ENCODE measurements around the gene TMEM87A.
A peak's percentile ranks its signal among the peaks of the same experiment; 100 is the strongest.
"Not testable (repeated sequence)": the region's sequence is repeated elsewhere in the genome, so short reads cannot be mapped to it uniquely, and the experiment has no call there.

The TMEM87A gene, protein sequence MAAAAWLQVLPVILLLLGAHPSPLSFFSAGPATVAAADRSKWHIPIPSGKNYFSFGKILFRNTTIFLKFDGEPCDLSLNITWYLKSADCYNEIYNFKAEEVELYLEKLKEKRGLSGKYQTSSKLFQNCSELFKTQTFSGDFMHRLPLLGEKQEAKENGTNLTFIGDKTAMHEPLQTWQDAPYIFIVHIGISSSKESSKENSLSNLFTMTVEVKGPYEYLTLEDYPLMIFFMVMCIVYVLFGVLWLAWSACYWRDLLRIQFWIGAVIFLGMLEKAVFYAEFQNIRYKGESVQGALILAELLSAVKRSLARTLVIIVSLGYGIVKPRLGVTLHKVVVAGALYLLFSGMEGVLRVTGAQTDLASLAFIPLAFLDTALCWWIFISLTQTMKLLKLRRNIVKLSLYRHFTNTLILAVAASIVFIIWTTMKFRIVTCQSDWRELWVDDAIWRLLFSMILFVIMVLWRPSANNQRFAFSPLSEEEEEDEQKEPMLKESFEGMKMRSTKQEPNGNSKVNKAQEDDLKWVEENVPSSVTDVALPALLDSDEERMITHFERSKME

DNA sequence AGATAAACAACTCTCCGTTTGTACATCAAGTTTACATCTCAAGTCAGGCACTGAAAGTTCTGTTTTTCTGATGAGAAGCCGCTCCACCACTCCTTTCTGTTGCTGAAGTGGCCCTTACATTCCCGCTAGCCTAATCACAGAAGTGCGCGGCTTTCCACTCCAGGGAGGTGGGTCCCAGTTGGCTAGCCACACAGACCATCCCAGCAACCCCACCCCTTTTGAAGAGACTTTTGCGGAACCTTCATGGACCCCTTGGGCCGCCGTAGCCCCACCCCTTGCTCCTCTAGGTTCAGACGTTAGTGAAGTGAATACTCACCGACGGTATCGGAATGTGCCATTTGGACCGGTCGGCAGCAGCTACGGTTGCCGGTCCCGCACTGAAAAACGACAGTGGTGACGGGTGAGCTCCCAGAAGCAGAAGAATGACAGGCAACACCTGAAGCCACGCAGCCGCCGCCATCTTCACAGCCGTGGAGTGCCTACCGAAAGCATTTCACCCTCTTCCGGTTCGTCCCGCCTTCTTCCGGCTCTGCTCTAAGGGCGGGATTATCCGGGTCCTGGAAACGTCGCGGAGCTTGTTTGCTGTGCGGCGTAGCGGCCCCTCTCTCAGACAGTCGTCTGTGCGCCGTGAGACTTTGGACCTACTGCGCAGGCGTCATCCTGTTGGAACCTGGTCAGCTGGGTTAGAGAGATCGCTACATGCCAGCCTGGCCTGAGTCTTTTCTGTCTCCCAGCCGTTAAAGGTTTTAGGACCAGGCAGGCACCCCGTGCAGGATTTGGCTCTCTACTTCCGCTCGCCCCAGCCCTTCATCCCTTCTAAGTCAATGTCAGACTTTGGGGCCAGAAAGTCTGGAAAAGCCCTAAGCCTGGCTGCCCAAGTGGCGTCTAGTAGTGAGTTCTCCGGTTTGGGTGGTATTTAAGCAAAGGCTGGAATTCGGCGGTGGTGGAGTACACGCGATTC is at the start of gene TMEM87A, which contains the start of gene GANC:
TSS of gene TMEM87A (minus strand) at position 495 of the 961 bp plus-strand sequence. CDS start at position 460, 35 bp downstream.
TSS of gene GANC (plus strand) at position 263 of the 961 bp plus-strand sequence. CDS start 1,281 bp downstream, outside the sequence.
- TF ChIP-seq, protein P1, sequence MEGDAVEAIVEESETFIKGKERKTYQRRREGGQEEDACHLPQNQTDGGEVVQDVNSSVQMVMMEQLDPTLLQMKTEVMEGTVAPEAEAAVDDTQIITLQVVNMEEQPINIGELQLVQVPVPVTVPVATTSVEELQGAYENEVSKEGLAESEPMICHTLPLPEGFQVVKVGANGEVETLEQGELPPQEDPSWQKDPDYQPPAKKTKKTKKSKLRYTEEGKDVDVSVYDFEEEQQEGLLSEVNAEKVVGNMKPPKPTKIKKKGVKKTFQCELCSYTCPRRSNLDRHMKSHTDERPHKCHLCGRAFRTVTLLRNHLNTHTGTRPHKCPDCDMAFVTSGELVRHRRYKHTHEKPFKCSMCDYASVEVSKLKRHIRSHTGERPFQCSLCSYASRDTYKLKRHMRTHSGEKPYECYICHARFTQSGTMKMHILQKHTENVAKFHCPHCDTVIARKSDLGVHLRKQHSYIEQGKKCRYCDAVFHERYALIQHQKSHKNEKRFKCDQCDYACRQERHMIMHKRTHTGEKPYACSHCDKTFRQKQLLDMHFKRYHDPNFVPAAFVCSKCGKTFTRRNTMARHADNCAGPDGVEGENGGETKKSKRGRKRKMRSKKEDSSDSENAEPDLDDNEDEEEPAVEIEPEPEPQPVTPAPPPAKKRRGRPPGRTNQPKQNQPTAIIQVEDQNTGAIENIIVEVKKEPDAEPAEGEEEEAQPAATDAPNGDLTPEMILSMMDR (IDR thresholded peaks at IDR 0.05; ENCODE audit: borderline replicate concordance, extremely low read depth, low read length, poor library complexity, severe bottlenecking): no peak
- TF ChIP-seq EZH2 (IDR thresholded peaks at IDR 0.05; ENCODE audit: borderline replicate concordance, low read depth, low read length, severe bottlenecking): no peak
- peaks cover 6% of the 10 kb centered on the region for H3K36me3 ChIP-seq (ENCODE audit: insufficient read depth, low read length)
- H3K9me3 ChIP-seq (ENCODE audit: insufficient read depth, low read length, severe bottlenecking): no peaks in the 10 kb centered on the region
- peak within 1 kb of the TSS; percentile 90 for H3K9ac ChIP-seq (ENCODE audit: low read depth, low read length)
- H3K4me3 ChIP-seq (ENCODE audit: low read depth in 1 of 2, low read length in 2 of 2): peak within 1 kb of the TSS; percentile 59 to 92
- DNase-seq (peak; percentile 95), ATAC-seq (ENCODE audit: insufficient read depth, low read depth) (peak; percentile 95)
- H3K27me3 ChIP-seq (ENCODE audit: insufficient read depth, low read length, poor library complexity): no peaks in the 10 kb centered on the region
- peak within 1 kb of the TSS; percentile 99 for H3K27ac ChIP-seq (ENCODE audit: low read length)
- H3K79me2 ChIP-seq (ENCODE audit: insufficient read depth, low read length): peaks cover 63% of the 10 kb centered on the region
- H2AFZ ChIP-seq (ENCODE audit: low read depth, low read length): peak within 1 kb of the TSS; percentile 99
- H4K20me1 ChIP-seq (ENCODE audit: insufficient read depth, low read length): 0 out of 2 replicates have a peak, but pooled peaks cover 1% of the 10 kb centered on the region
- peak within 1 kb of the TSS; percentile 80 for H3K4me2 ChIP-seq (ENCODE audit: insufficient read depth, low read length)
- H3K4me1 ChIP-seq (ENCODE audit: insufficient read depth, low read length): peaks cover 49% of the 10 kb centered on the region

GRCh38 chr15:42319206-42319605 is 46.0 kb upstream of the TMEM87A start:
- no peak overlapping the region for H3K4me2 ChIP-seq (ENCODE audit: insufficient read depth, low read length)
- H3K9me3 ChIP-seq (ENCODE audit: insufficient read depth, low read length, severe bottlenecking): no peaks in the 10 kb centered on the region
- no peak overlapping the region for H3K27ac ChIP-seq (ENCODE audit: low read length)
- ATAC-seq (ENCODE audit: insufficient read depth, low read depth): no peak
- H3K36me3 ChIP-seq (ENCODE audit: insufficient read depth, low read length): no peaks in the 10 kb centered on the region
- no peak for DNase-seq
- H3K4me3 ChIP-seq (ENCODE audit: low read depth in 1 of 2, low read length in 2 of 2): no peak overlapping the region
- no peaks in the 10 kb centered on the region for H3K4me1 ChIP-seq (ENCODE audit: insufficient read depth, low read length)
- no peaks in the 10 kb centered on the region for H4K20me1 ChIP-seq (ENCODE audit: insufficient read depth, low read length)
- no peaks in the 10 kb centered on the region for H3K27me3 ChIP-seq (ENCODE audit: insufficient read depth, low read length, poor library complexity)
- no peak for TF ChIP-seq EZH2 (IDR thresholded peaks at IDR 0.05; ENCODE audit: borderline replicate concordance, low read depth, low read length, severe bottlenecking)
- TF ChIP-seq, protein P1 (IDR thresholded peaks at IDR 0.05; ENCODE audit: borderline replicate concordance, extremely low read depth, low read length, poor library complexity, severe bottlenecking): no peak
- no peak overlapping the region for H2AFZ ChIP-seq (ENCODE audit: low read depth, low read length)
- H3K79me2 ChIP-seq (ENCODE audit: insufficient read depth, low read length): no peaks in the 10 kb centered on the region
- no peak overlapping the region for H3K9ac ChIP-seq (ENCODE audit: low read depth, low read length)

DNA sequence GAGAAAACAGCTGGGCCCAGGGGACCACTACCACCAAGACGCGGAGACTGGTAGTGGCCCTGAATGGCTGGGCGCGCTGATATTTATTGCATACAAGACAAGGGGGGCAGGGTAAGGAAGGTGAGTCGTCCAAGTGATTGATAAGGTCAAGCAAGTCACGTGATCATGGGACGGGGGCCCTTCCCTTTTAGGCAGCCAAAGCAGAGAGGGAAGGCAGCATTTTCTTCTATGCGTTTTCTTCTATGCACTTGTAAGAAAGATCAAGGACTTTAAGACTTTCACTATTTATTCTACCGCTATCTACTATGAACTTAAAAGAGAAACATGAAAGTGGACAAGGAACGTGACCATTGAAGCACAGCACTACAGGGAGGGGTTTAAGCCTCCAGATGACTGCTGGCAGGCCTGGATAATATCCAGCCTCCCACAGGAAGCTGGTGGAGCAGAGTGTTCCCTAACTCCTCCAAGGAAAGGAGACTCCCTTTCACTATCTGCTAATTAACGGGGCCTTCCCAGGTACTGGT is 43.1 kb upstream of the TMEM87A start:
- not testable (repeated sequence) for H3K4me3 ChIP-seq (ENCODE audit: low read depth in 1 of 2, low read length in 2 of 2); H3K4me2 ChIP-seq (ENCODE audit: insufficient read depth, low read length); H3K4me1 ChIP-seq (ENCODE audit: insufficient read depth, low read length); H2AFZ ChIP-seq (ENCODE audit: low read depth, low read length); H3K9ac ChIP-seq (ENCODE audit: low read depth, low read length); H4K20me1 ChIP-seq (ENCODE audit: insufficient read depth, low read length); ATAC-seq (ENCODE audit: insufficient read depth, low read depth); H3K36me3 ChIP-seq (ENCODE audit: insufficient read depth, low read length); H3K79me2 ChIP-seq (ENCODE audit: insufficient read depth, low read length); H3K27ac ChIP-seq (ENCODE audit: low read length); DNase-seq; H3K9me3 ChIP-seq (ENCODE audit: insufficient read depth, low read length, severe bottlenecking); H3K27me3 ChIP-seq (ENCODE audit: insufficient read depth, low read length, poor library complexity)

Measured in DND-41 (cell line).